Activated naive CD4-positive, alpha-beta T cell treated with anti-CD3 and anti-CD28 coated beads for 36 hours (primary cell): Measurements from ENCODE around the gene CAPN13. TPM values are rescaled to one million over a fixed set of nuclear protein-coding genes. Genes with fewer than 3 reads are reported as not detected.

Source experiments
- CTCF ChIA-PET: fragments of 350-600 bp; sonication (Branson Sonifier 250); formaldehyde crosslinking; loops from one replicate; lab custom pipeline; 2021; ENCODE audit warnings: antibody characterized with exemption; lab: Charles Lee
- DNase-seq: peaks from one replicate; pipeline ENCODE4 v3.0.0-alpha.2; 2020
- H3K27ac Mint-ChIP-seq: one replicate; pipeline ENCODE4 v1.8.0; 2021; ENCODE audit warnings: mild to moderate bottlenecking, mixed read lengths
- H3K27me3 Mint-ChIP-seq: one replicate; pipeline ENCODE4 v1.8.0; 2021; ENCODE audit warnings: low read depth, mixed read lengths
- H3K36me3 Mint-ChIP-seq: one replicate; pipeline ENCODE4 v1.8.0; 2021; ENCODE audit warnings: low read depth, mixed read lengths
- H3K4me1 Mint-ChIP-seq: one replicate; pipeline ENCODE4 v1.8.0; 2021; ENCODE audit warnings: low read depth, mixed read lengths
- H3K4me3 Mint-ChIP-seq: one replicate; pipeline ENCODE4 v1.8.0; 2021; ENCODE audit warnings: mild to moderate bottlenecking, moderate library complexity, mixed read lengths
- H3K9me3 Mint-ChIP-seq: one replicate; pipeline ENCODE4 v1.8.0; 2021; ENCODE audit warnings: mixed read lengths
- intact Hi-C: fragments of 100-400 bp; cut with micrococcal nuclease; formaldehyde crosslinking; loops from one replicate; pipeline ENCODE4 v1.15.1; 2023
- total RNA-seq, 2 experiments: library from RNA; stranded (reverse); gene quantifications; one replicate each; pipeline ENCODE4 v1.2.3, GENCODE V29; 2021

Gene CAPN13
- total RNA-seq, 2 experiments from 2014 or later = not detected

GRCh38 chr2:30678410-30679137, 128.7 kb downstream of the CAPN13 start:
- no peaks in the 10 kb centered on the region for H3K9me3 Mint-ChIP-seq
- no peak for DNase-seq
- no peak overlapping the region for H3K4me3 Mint-ChIP-seq
- H3K27ac Mint-ChIP-seq = no peak overlapping the region
- no peaks in the 10 kb centered on the region for H3K36me3 Mint-ChIP-seq
- no peaks in the 10 kb centered on the region for H3K27me3 Mint-ChIP-seq
- no peaks in the 10 kb centered on the region for H3K4me1 Mint-ChIP-seq
- CTCF ChIA-PET = interaction anchor here (1.7 kb wide), 1 partner anchor 33 kb away, joined by 5 read pairs; no protein-coding TSS in a partner anchor
- intact Hi-C loops = no loop called here

GRCh38 chr2:30677861-30678385, 129.3 kb downstream of the CAPN13 start:
- Mint-ChIP-seq H3K9me3 (no peaks in the 10 kb centered on the region), H3K36me3 (no peaks in the 10 kb centered on the region), H3K4me3 (no peak overlapping the region), H3K4me1 (no peaks in the 10 kb centered on the region), H3K27me3 (no peaks in the 10 kb centered on the region), H3K27ac (no peak overlapping the region)
- intact Hi-C loops = no loop called here
- DNase-seq = no peak
- CTCF ChIA-PET = interaction anchor here (1.7 kb wide), 1 partner anchor 34 kb away, joined by 5 read pairs; no protein-coding TSS in a partner anchor

DNA sequence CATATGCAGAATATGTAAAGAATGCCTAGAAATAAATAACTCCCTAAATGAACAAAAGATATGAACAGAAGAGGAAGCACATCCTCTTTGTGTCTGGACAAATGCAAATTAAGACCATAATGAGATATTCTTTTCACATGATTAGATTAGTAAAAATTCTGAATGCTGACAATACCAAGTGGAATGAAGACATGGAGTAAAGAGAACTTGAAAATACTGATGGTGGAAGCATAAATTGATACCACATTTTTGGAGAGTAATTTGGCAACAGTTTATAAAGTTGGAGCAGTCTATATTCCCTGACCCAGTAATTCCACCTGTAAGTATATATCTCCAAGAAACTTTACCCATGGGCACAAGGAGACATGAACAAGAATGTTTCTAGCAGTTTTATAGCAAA, 130.0 kb downstream of the CAPN13 start:
- H3K36me3 Mint-ChIP-seq = no peaks in the 10 kb centered on the region
- CTCF ChIA-PET = interaction anchor here (1.7 kb wide), 1 partner anchor 34 kb away, joined by 5 read pairs; no protein-coding TSS in a partner anchor
- no peak for DNase-seq
- intact Hi-C loops = no loop called here
- H3K4me3 Mint-ChIP-seq = no peak overlapping the region
- H3K27ac Mint-ChIP-seq = no peak overlapping the region
- H3K27me3 Mint-ChIP-seq = no peaks in the 10 kb centered on the region
- no peaks in the 10 kb centered on the region for H3K4me1 Mint-ChIP-seq
- H3K9me3 Mint-ChIP-seq = no peaks in the 10 kb centered on the region

DNA sequence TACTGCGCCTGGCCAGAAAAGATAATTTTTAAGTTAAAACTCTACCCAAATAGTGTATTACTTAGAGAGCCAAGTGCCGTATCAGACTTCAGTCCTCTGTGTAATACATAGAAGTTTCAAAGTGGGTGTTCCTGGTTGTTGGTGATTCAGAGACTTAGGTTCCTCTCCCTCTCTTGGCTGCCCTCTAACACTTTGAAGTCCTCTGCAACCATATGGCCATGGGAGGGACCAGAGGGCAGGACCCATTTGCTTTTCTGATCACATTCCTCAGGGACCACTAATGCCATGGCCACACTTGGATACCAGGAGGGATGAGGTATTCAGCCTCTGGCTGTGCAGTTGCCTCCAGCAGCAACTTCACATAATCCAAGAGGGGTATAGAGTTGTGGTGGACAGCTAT, 131.5 kb downstream of the CAPN13 start:
- intact Hi-C loops = no loop called here
- Mint-ChIP-seq H3K27me3 (no peaks in the 10 kb centered on the region), H3K4me1 (no peaks in the 10 kb centered on the region), H3K9me3 (peaks cover under 1% of the 10 kb centered on the region), H3K27ac (no peak overlapping the region), H3K36me3 (no peaks in the 10 kb centered on the region), H3K4me3 (no peak overlapping the region)
- DNase-seq = no peak
- CTCF ChIA-PET = no interaction called here

DNA sequence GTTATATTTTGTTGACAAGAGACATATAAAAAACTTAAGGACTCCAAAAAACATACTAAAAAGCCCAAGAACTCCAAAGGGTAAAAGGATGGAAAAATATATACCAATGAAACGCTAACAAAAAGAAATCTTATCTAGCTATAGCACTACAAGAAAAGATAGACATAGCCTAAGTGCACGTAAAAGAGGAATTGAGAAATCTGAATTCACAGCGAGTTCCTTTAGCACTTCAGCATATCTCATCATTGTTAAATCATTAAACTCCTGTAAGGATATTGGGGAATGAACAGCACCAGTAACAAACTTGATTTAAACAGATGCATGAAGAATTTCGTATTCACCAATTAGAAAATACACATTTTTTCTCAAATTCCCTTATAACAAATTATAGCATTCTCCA, 134.1 kb downstream of the CAPN13 start:
- no peaks in the 10 kb centered on the region for H3K27me3 Mint-ChIP-seq
- CTCF ChIA-PET = interaction anchor here (1.0 kb wide), 1 partner anchor 38 kb away, joined by 4 read pairs; no protein-coding TSS in a partner anchor
- no peak overlapping the region for H3K4me3 Mint-ChIP-seq
- H3K9me3 Mint-ChIP-seq = peaks cover 15% of the 10 kb centered on the region
- H3K36me3 Mint-ChIP-seq = peaks cover 4% of the 10 kb centered on the region
- DNase-seq = no peak
- H3K27ac Mint-ChIP-seq = no peak overlapping the region
- intact Hi-C loops = no loop called here
- no peaks in the 10 kb centered on the region for H3K4me1 Mint-ChIP-seq
